NCI-H2107 (cell line): ENCODE data around the gene CSH1.
"Not testable (repeated sequence)": the region's sequence is repeated elsewhere in the genome, so short reads cannot be mapped to it uniquely, and the experiment has no call there.

Experiments used
- DNase-seq: peaks from one replicate; lab custom pipeline; 2025; lab: John Stamatoyannopoulos, UW

CSH1 gene

DNA sequence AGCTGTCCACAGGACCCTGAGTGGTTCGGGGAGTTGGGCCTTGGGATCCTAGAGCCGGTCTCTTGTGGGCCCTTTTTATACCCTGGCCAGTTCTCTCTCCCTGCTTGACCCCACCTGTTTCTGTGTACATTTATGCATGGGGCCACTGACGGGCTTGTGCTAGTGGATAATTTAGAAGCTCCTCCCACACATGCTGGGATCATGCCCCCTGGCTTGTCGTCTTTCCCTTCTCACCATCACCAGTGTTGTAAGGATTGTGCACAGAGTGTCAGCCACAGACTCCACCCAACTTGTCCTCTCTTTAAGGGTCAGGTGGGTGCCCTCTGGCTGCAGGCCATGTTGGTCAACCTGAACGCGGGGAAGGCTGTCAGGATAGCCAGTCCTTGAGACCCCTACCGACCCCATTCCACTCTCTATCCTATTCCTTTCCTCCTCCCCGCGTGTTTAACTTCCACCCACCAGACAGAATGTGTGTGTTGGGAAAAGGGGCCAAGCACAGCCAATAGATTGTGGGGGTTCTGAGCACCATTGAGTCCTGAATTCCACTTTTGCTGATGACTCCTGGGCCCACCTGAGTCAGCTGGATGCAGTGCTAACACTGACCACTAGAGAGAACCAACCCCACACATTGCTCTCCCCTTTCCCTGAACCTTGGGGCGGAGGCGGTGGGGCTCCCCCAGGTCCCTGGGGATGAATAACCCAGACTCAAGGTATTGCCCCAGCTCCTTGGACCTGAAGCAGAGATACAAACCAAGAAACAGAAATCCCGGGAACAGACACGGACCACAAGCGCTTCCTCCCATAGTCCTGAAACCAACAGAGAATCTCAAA lies at the start of gene CSH1:
Gene CSH1, minus strand, starts transcription at position 51 of the 831 bp plus-strand sequence. CDS start 63 bp downstream, outside the sequence.
- not testable (repeated sequence) for DNase-seq

GRCh38 chr17:63945784-63946439 lies 49.5 kb upstream of the CSH1 start:
- DNase-seq: no peak

GRCh38 chr17:63944736-63945499 lies 48.5 kb upstream of the CSH1 start:
- no peak for DNase-seq

DNA sequence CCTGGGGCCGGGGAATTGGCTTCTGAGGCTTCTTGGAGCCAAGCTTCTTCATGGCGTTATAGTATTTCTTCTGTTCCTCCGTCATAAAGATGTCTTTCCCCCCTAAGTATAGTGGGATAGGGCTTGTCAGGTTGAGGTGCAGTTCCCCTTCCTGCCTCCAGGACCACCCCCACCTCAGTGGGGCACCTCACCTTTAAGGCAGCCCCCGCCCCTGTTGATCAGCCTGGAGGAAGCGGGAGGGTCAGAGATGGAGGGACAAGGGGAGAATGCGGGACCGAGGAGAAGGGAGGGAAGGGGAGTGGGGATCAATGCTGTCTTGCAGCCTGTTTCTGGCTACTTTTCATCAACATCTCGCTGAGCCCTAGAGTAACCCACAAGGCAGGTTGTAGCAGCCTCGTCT lies 47.4 kb upstream of the CSH1 start:
- no peak for DNase-seq

- DNase-seq: no peak
These were observed 46.1 kb upstream of the CSH1 start for GRCh38 chr17:63942309-63942985.

DNA sequence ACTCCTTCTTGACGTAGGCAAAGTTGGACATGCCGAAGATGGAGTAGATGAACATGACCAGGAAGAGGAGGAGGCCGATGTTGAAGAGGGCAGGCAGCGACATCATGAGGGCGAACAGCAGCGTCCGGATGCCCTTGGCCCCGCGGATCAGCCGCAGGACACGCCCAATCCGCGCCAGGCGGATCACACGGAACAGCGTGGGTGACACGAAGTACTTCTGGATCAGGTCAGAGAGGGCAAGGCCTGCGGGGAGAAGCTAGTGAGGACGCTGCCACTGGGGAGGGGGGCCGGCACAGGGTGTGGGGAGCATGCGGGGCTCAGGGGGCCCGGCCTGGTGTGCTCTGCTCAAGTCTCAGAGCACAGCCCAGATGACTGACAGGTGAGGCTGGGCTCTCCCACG lies 45.4 kb upstream of the CSH1 start:
- no peak for DNase-seq

DNA sequence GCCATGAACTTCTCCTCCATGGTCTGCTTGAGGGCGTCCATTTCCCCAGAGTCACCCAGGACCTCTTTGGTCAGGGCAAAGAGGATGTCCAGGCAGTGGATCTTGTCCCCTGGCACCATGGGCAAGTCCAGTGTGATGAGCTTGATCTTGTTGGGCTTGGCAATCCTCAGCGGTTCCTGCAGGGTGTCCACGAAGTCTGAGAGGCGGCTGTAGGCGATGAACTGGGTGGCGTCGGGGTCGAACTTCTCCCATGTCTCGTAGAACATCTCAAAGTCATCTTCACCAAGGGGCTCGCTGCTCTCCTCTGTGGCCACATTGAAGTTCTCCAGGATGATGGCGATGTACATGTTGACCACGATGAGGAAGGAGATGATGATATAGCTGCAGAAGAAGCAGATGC lies 44.8 kb upstream of the CSH1 start:
- DNase-seq: no peak

DNA sequence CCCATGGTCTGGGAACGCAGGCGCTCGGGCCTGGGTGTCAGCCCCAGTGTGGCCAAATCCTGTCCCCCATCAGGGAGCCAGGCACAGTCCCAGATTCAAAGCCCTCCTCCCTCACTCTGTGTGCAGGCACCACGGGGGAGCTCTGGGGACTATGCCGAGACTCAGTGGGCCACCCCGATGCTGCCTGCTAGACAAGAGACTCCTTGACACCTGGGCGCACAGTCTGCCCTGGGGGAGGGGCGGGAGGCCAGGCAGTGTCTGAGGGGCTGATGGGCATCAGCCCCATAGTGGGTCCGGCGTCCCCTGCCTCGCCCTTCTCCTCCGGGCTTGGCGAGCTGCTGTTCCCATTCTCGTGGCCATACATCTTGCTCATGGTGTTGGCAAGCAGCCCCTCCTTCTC lies 44.2 kb upstream of the CSH1 start:
- no peak for DNase-seq

GRCh38 chr17:63939884-63940283 lies 43.5 kb upstream of the CSH1 start:
- DNase-seq: no peak

GRCh38 chr17:63939401-63939800 lies 43.0 kb upstream of the CSH1 start:
- DNase-seq: no peak

- DNase-seq: no peak
These were observed 41.5 kb upstream of the CSH1 start for GRCh38 chr17:63937920-63938319.

DNA sequence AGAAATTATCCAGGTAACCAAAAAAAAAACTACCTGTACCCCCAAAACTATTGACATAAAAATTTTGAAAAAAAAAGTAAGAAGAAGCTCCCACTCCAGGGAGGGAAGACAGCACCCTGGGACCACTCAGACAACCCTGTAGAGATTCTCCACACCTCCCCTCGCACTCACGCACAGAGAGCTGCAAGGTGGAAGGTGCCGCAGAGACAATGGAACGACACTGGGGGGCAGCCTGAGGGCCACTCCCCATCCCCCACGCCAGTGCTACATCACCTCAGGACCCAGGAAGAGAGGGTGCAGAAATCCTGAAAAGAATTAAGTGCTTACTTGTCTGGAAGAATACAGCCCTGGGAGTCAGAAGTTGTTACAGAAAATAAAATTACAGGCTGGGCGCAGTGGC lies 40.9 kb upstream of the CSH1 start:
- DNase-seq: no peak

DNA sequence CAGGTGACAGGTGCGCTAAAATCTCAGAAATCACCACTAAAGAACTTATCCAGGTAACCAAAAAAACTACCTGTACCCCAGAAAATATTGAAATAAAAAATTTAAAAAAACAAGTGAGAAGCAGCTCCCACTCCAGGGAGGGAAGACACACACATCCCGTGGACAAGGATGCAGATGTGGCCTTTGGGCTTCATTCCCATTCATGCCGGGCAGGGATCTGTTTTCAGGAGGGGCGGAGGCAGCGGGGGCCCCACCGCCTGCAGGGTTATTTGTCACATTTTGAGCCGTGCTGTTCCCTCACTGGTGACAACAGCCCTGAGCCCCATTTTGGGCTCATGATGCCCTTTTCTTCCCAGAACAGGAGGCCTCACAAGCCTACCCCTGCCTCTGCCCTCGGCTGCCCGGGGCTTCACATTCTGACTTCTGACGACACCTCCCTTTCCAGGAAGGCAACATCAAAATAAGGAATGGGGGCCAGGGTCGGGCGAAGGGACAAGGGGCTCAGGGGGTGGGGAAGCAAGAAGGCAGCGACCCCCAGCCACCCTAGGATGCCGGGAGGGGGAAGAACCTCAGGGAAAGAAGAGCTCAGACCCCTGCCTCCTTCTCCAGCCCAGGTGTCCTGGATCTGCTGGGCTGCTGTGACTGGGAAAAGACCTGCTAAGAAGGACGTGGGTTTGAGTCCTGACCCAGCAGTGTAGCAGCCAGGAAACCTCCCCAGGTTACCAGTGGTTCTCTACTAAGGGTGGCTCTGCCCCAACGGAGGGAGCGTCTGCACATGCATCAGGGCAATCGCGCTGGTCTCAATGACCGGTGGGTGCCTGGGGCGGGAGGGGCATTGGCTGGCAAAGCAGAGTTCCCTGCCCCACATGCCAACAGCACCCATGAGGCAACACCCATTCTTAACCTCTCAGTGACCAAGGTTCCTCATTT lies 38.1 kb upstream of the CSH1 start:
- DNase-seq: no peak

- DNase-seq: no peak
These were observed 37.2 kb upstream of the CSH1 start for GRCh38 chr17:63933598-63933997.

GRCh38 chr17:63932721-63933120 lies 36.3 kb upstream of the CSH1 start:
- no peak for DNase-seq

- no peak for DNase-seq
These were observed 35.7 kb upstream of the CSH1 start, which contains the start of gene CD79B for GRCh38 chr17:63931981-63932561. Gene CD79B (minus strand): TSS chr17:63932331. CDS start chr17:63932261, 70 bp downstream.

DNA sequence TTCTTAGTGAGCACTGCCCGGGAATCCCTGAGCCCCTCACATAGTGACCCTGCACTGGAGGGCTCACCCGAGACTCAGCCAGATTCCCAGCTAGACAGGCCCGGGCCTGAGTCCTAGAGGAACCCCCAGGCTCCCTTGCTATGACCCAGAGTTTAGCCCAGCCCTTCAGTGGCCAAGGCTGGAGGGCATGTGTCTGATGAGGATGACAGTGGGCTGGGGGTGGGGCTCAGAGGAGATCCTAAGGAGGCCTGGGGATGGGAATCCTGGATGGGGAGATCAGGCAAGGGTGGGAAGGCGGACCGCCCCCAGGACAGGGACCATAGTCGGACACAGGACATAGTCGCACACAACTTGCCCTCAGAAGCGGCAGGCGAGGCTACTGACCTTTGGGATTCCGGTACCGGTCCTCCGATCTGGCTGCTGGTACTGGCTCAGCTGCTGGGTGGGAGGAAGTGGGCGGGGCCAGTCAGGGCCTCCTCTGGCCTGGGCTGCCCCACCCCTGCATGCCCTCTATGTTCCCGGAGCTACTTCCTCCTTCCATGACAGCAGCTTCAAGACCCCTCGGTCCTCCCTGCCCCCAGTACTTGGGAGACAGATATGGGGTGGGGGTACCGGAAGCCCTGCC lies 34.7 kb upstream of the CSH1 start:
- DNase-seq: no peak

DNA sequence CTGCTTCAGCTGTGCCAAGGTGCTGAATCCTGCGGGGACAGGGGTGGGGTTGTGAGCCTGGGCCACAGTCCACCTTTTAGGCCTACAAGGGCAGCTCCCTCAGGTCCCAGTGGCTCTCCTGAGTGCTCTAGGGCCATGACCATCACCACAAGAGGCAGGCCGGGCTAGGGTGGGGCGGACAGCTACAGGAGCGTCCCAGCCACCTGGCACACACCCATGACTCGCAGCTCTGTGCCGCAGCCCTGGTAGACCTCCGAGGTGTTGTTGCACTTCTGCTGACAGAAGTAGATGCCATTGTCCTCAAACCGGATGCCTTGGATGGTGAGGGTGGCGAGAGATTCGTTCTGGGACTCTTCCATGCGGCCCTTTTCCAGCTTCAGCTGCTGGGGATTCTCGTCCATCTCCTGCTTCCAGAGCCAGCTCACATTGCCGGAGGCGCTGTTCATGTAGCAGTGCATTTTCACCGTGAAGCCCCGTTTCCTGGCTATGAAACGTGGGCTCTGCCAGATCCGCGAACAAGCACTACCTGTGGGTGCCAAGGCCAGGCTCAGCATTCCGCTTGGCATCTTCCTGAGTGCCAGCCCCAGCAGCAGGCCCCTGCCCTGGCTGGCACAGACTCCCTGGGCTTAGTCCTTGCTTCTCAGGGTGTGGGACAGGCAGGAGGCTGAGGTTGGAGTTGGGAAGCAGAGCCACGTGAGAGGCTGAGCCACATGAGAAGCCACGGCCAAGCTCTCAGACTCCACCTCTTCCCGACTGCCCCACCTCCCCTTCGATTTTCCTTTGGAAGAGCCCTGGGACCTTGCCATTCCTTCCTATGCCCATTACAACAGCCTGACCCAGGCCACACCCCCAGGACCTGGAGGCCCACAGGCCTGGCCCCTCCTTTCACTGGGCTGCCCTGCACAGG lies 33.7 kb upstream of the CSH1 start:
- no peak for DNase-seq
